Adipocyte (in vitro differentiated cells): Measurements from ENCODE around the gene DMXL2.

Experiments
- DNase-seq: peaks from one replicate; pipeline ENCODE4 v3.0.0-alpha.2; 2015; ENCODE audit warnings: low read depth
- H3K27me3 ChIP-seq: replicated peaks from 2 replicates; pipeline ENCODE4 v1.7.0; 2013; ENCODE audit warnings: mild to moderate bottlenecking, low read length, moderate library complexity; ENCODE audit not compliant: control insufficient read depth, insufficient read depth
- H3K36me3 ChIP-seq: 2 replicates; pipeline ENCODE4 v1.7.0; 2013; ENCODE audit warnings: low read length, mild to moderate bottlenecking, moderate library complexity; ENCODE audit not compliant: control insufficient read depth, insufficient read depth, severe bottlenecking
- H3K4me1 ChIP-seq: 2 replicates; pipeline ENCODE4 v1.7.0; 2013; ENCODE audit warnings: mild to moderate bottlenecking, low read length, moderate library complexity; ENCODE audit not compliant: control insufficient read depth, insufficient read depth
- H3K4me3 ChIP-seq: 2 replicates; pipeline ENCODE4 v1.7.0; 2013; ENCODE audit warnings: mild to moderate bottlenecking, low read length, moderate library complexity
- H3K9ac ChIP-seq: 2 replicates; pipeline ENCODE4 v1.7.0; 2013; ENCODE audit warnings: mild to moderate bottlenecking, low read length, moderate library complexity
- H3K9me3 ChIP-seq: 2 replicates; pipeline ENCODE4 v1.7.0; 2013; ENCODE audit warnings: mild to moderate bottlenecking, low read length, moderate library complexity; ENCODE audit not compliant: control insufficient read depth

DMXL2 gene

DNA sequence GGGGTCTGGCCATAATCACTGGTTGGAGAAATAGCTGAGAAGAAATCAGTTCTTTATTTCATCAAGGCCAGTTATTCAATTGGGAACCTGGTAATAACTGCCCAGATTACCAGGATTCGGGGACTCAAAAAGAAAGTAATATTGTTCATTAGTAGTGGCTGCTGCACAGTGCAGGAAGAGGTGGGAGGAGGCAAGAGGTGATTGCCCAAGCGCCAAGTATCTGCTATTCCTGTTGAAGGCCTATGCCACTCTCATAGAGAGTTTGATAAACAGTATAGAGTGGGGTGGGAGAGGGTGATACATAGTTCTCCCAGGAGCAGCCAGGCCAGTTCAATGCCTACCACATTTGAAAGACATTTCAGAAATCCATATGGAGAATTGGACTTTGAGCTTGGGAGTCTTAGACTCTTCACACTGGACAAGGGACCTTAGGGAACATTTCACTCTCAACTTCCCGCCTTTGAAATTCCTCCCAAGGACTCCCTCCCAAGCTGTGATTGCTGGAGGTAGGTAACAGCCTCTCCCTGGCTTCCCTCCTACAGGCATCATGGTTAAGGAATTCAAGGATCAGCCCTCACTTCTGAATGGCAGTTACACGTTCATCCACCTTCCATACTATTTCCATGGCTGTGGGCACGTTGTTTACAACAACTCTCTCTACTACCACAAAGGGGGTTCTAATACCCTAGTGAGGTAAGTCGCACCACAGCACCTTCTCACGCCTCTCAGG, 221.4 kb downstream of the DMXL2 start:
- no peak for DNase-seq
- peaks cover 20% of the 10 kb centered on the region for H3K27me3 ChIP-seq

DNA sequence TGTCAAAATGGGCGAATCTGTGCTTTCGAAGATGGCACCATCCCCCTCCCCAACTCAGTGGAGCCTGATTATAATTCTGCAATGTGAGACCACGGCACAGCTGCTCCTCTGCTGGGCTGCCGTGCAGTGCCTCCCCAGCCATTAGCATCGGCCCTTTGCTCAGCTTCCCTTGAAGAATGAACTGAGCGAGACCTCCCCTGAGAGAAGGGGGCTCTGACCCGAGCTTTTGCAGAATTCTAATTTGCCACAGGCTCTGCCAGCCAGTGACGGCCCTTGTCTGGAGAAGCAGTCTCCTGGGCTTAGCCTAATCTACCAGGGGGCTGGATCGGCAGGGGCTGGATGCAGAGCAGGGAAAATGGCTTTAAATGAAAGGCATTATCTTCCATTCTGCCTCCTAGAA, 223.9 kb downstream of the DMXL2 start:
- Histone ChIP-seq H3K9me3 (no peaks in the 10 kb centered on the region), H3K36me3 (no peaks in the 10 kb centered on the region)
- no peak for DNase-seq

More for the DNA sequence above, 221.4 kb downstream of the DMXL2 start:
- Histone ChIP-seq H3K9ac (no peak overlapping the region), H3K9me3 (no peaks in the 10 kb centered on the region), H3K36me3 (no peaks in the 10 kb centered on the region), H3K4me3 (no peak overlapping the region), H3K4me1 (no peaks in the 10 kb centered on the region)

More for the DNA sequence above, 223.9 kb downstream of the DMXL2 start:
- Histone ChIP-seq H3K9ac (no peak overlapping the region), H3K4me1 (no peaks in the 10 kb centered on the region), H3K4me3 (no peak overlapping the region), H3K27me3 (peaks cover 19% of the 10 kb centered on the region)
